ENCODE results near the gene PPP1R36.
A peak's percentile ranks its signal among the peaks of the same experiment; 100 is the strongest.
"Not testable (repeated sequence)": the region's sequence is repeated elsewhere in the genome, so short reads cannot be mapped to it uniquely, and the experiment has no call there.

PPP1R36 gene

DNA sequence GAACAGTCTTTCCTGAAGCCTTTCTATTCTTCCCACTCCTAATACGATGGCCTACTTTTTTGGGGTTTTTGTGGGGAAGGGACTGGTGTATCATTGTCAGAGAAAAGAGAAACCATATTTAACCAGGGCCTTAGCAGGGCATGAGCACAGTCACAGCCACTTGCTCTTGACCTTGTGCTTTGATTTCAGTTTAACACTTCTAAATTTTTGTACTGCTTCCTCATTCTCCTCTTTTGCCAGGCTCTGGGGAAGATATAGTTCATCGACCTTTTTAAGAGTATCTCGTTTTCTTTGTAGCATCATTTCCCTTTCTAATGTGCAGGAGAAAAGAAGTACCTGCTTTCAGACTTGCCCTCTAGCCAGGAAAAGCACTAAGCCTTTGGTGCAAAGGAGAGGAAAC, 43.0 kb upstream of the PPP1R36 start:
- Histone ChIP-seq H3K4me1 (ENCODE audit: control insufficient read depth, insufficient read depth, low read length, poor library complexity, severe bottlenecking) (peaks cover 35% of the 10 kb centered on the region), H3K4me3 (ENCODE audit: extremely low read depth, insufficient read depth, low read length, poor library complexity, severe bottlenecking) (peak overlapping the region; percentile 84), H3K9me3 (ENCODE audit: control insufficient read depth, low read length) (no peaks in the 10 kb centered on the region), H3K27ac (ENCODE audit: low read depth, low read length, severe bottlenecking) (no peak overlapping the region), H3K36me3 (ENCODE audit: control insufficient read depth, insufficient read depth, low read length) (peaks cover 5% of the 10 kb centered on the region)
- WGBS, 2 experiments (ENCODE audit: insufficient coverage in 2 of 2): no CpG with 5 or more reads among the region's 3 CpGs

DNA sequence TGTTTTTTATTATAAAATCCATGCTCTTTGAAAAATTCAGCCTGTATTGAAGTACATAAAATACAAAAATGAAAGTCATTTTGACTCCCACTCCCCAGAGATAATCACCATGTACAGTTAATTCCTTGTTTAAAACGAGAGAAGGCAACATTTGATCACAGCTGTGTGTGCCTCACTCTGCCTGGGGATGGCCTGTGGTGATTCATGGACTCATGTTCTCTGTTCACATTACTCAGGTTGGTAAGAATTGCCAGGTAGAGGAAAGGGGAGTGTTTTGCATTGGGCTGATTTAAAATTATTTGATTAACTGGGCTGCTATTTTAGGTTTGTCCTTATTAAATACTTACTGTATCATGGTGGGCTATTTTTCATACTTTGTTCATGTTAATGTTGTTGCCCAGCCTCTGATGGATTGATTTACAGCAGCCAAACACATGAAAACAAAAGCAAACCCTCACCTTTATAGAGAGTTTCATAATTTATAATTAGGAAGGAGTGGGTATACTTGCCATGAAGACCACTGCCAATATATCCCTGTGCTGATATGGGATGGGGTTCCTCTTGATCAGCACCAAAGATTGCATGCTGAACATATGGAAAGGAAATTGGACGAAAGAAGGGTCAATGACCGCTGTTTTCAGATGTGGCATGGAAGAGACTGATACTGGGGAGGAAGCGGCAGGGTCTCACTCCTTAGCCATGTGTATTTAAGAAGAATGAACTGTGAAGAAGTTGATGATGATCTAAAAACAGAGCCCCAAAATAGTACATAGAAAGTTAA, 42.2 kb upstream of the PPP1R36 start:
- Histone ChIP-seq H3K4me1 (ENCODE audit: control insufficient read depth, insufficient read depth, low read length, poor library complexity, severe bottlenecking) (peaks cover 28% of the 10 kb centered on the region), H3K4me3 (ENCODE audit: extremely low read depth, insufficient read depth, low read length, poor library complexity, severe bottlenecking) (no peak overlapping the region), H3K27ac (ENCODE audit: low read depth, low read length, severe bottlenecking) (no peak overlapping the region), H3K9me3 (ENCODE audit: control insufficient read depth, low read length) (no peaks in the 10 kb centered on the region), H3K36me3 (ENCODE audit: control insufficient read depth, insufficient read depth, low read length) (peaks cover 7% of the 10 kb centered on the region)
- WGBS, 2 experiments (ENCODE audit: insufficient coverage in 2 of 2): 94% methylated on average over 3 of the region's 4 CpGs; no CpG with 5 or more reads in 1 of the 2 experiments

DNA sequence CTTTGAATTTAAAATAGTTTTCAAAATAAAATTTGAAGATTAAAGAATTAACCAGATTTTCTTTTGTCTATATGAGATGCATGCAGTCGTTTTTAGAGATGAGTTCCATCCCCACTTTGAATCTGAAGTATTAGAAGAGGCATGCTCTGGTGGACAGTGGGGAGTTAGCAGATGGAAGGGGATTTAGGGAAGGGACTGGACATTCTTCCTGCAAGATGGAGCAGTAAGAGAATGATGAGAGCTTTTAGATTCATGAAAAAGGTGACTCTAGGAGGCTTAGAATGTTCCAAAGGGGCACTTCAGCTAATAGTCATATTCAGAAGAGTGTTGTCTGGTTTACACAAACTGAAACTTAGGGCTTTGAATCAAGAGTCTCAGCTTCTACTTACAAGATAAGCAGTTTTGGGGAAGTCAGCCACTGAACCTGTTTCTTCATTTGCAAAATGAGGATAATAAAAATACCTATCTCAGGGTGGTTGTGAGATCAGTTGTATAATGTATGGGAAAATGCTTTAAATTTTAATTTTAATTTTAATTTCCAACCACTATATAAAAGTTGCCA, 41.5 kb upstream of the PPP1R36 start:
- WGBS, 2 experiments (ENCODE audit: insufficient coverage in 2 of 2): 75 to 83% methylated on average over 1 of the region's 1 CpG
- no peak overlapping the region for H3K4me3 ChIP-seq (ENCODE audit: extremely low read depth, insufficient read depth, low read length, poor library complexity, severe bottlenecking)
- H3K27ac ChIP-seq (ENCODE audit: low read depth, low read length, severe bottlenecking): no peak overlapping the region
- H3K9me3 ChIP-seq (ENCODE audit: control insufficient read depth, low read length): no peaks in the 10 kb centered on the region
- H3K4me1 ChIP-seq (ENCODE audit: control insufficient read depth, insufficient read depth, low read length, poor library complexity, severe bottlenecking): peaks cover 27% of the 10 kb centered on the region
- peaks cover 7% of the 10 kb centered on the region for H3K36me3 ChIP-seq (ENCODE audit: control insufficient read depth, insufficient read depth, low read length)

DNA sequence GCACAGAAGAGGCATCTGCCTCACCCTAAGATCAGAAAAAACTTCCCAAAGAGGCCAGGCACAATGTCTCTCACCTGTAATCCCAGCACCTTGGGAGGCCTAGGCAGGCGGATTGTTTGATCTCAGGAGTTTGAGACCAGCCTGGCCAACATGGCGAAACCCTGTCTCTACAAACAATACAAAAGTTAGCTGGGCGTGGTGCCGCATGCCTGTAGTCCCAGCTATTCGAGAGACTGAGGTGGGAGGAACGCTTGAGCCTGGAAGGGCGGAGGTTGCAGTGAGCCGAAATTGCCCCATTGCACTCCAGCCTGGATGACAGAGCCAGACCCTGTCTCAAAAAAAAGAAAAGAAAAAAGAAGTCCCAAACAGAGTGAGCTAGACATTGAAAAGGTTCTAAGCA, 40.7 kb upstream of the PPP1R36 start:
- Histone ChIP-seq H3K4me3 (ENCODE audit: extremely low read depth, insufficient read depth, low read length, poor library complexity, severe bottlenecking) (no peak overlapping the region), H3K27ac (ENCODE audit: low read depth, low read length, severe bottlenecking) (no peak overlapping the region), H3K36me3 (ENCODE audit: control insufficient read depth, insufficient read depth, low read length) (peaks cover 10% of the 10 kb centered on the region), H3K4me1 (ENCODE audit: control insufficient read depth, insufficient read depth, low read length, poor library complexity, severe bottlenecking) (peaks cover 27% of the 10 kb centered on the region), H3K9me3 (ENCODE audit: control insufficient read depth, low read length) (no peaks in the 10 kb centered on the region)
- WGBS, 2 experiments (ENCODE audit: insufficient coverage in 2 of 2): 69 to 90% methylated on average over 6 to 8 of the region's 8 CpGs

DNA sequence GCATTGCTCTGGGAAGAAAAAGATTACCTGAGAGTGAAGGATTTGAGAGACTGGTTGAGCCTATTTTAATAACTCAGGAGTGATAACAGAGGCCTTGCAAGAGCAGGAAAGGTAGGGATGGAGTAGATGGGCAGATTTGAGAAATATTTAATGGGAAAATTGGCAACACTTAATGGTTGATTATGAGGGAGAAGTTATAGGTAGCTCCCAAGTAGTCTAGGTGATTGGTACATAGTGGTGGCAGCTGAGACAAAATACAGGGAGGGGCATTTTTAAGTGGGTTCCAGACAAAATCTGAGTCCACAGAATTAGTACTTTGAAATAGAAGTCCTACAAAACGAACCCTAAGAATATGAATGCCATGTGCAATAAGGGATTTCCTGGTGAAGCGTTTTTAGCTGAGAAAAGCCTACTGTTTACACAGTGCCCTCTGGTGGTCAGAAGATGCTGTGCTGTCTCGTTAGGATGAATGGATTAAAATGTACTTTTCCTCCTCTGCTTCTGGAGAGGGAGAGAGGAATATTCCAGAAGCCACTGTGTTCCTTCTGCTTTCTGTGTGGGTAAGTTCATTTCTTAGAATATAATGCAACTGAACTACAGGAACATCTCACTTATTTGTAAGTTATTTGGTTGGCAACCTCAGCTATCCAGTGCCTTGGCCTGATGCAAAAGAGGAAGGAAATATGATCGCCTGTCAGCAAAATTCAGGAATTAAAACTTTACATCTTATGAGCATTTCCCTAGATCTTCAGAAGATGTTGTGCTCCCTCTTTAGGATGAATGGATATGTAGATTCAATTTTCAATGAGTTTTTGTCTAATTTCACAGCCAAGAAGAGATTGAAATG, 38.7 kb upstream of the PPP1R36 start:
- H3K4me1 ChIP-seq (ENCODE audit: control insufficient read depth, insufficient read depth, low read length, poor library complexity, severe bottlenecking): peaks cover 27% of the 10 kb centered on the region

DNA sequence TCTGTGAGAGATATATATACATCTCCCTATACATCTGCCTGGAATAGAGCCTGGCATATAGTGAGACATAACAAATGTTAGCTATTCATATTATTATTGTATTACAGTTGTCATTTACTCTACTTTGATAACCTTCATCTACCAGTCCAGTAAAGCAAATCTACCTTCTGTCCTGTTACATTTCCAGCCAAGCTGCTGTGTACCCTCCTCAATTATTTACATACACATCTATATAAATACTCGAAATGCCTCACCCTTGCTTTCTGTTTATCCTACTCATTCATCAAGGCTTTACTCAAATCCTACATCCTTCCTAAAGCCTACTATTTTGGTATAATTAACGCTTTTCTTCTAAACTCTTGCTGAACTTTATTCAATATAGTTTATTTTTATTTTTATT, 36.5 kb upstream of the PPP1R36 start:
- no peaks in the 10 kb centered on the region for H3K9me3 ChIP-seq (ENCODE audit: control insufficient read depth, low read length)
- no peak overlapping the region for H3K27ac ChIP-seq (ENCODE audit: low read depth, low read length, severe bottlenecking)
- H3K4me3 ChIP-seq (ENCODE audit: extremely low read depth, insufficient read depth, low read length, poor library complexity, severe bottlenecking): no peak overlapping the region
- 90 to 100% methylated on average over 1 of the region's 2 CpGs for WGBS, 2 experiments (ENCODE audit: insufficient coverage in 2 of 2)
- peaks cover 10% of the 10 kb centered on the region for H3K36me3 ChIP-seq (ENCODE audit: control insufficient read depth, insufficient read depth, low read length)
- peaks cover 11% of the 10 kb centered on the region for H3K4me1 ChIP-seq (ENCODE audit: control insufficient read depth, insufficient read depth, low read length, poor library complexity, severe bottlenecking)

More for the DNA sequence above, 38.7 kb upstream of the PPP1R36 start:
- no peak overlapping the region for H3K4me3 ChIP-seq (ENCODE audit: extremely low read depth, insufficient read depth, low read length, poor library complexity, severe bottlenecking)
- 0% methylated on average over 2 of the region's 4 CpGs; no CpG with 5 or more reads in 1 of the 2 experiments for WGBS, 2 experiments (ENCODE audit: insufficient coverage in 2 of 2)
- H3K36me3 ChIP-seq (ENCODE audit: control insufficient read depth, insufficient read depth, low read length): peaks cover 10% of the 10 kb centered on the region
- H3K9me3 ChIP-seq (ENCODE audit: control insufficient read depth, low read length): no peaks in the 10 kb centered on the region
- no peak overlapping the region for H3K27ac ChIP-seq (ENCODE audit: low read depth, low read length, severe bottlenecking)

DNA sequence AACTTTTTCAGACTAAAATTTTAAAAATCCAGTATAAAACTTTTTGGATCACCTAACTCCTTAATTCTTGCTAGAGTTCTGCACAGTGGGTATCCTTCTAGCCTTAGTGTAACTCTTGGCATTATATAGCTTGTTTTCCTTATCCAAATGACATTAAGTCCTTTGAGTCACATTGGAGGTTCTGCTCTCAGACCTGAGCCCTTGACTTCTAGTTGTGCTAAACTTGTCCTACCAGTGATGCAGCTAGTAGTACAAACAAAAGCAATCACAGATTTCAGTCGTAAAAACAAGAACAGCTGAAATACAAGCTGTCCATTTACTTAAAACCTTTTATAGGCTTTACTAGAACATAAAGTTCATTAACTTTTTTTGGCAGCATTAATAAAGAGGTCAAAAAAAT, 34.7 kb upstream of the PPP1R36 start:
- H3K9me3 ChIP-seq (ENCODE audit: control insufficient read depth, low read length): no peaks in the 10 kb centered on the region
- no CpG with 5 or more reads among the region's 1 CpG for WGBS, 2 experiments (ENCODE audit: insufficient coverage in 2 of 2)
- H3K36me3 ChIP-seq (ENCODE audit: control insufficient read depth, insufficient read depth, low read length): peaks cover 10% of the 10 kb centered on the region
- H3K27ac ChIP-seq (ENCODE audit: low read depth, low read length, severe bottlenecking): no peak overlapping the region
- H3K4me1 ChIP-seq (ENCODE audit: control insufficient read depth, insufficient read depth, low read length, poor library complexity, severe bottlenecking): peaks cover 4% of the 10 kb centered on the region
- no peak overlapping the region for H3K4me3 ChIP-seq (ENCODE audit: extremely low read depth, insufficient read depth, low read length, poor library complexity, severe bottlenecking)

DNA sequence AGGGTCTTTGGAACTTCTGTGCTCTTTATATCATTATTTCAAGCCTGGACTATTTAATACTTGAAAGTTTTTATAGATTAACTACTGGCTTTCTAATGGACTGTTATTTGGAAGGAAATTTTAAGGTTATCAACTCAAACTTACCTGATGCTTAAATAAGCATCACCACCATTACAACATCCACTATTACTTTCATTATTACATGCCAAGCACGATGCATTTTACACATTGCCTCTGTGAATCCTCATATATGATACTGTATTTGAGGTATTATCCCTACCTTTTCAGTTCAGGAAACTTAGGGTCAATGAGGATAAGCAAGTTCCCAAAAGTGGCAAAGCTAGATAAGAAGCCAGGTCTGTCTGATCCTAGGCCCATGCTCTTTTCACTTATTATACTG, 32.8 kb upstream of the PPP1R36 start:
- H3K27ac ChIP-seq (ENCODE audit: low read depth, low read length, severe bottlenecking): no peak overlapping the region
- peaks cover 13% of the 10 kb centered on the region for H3K36me3 ChIP-seq (ENCODE audit: control insufficient read depth, insufficient read depth, low read length)
- H3K9me3 ChIP-seq (ENCODE audit: control insufficient read depth, low read length): no peaks in the 10 kb centered on the region
- H3K4me3 ChIP-seq (ENCODE audit: extremely low read depth, insufficient read depth, low read length, poor library complexity, severe bottlenecking): no peak overlapping the region
- H3K4me1 ChIP-seq (ENCODE audit: control insufficient read depth, insufficient read depth, low read length, poor library complexity, severe bottlenecking): no peaks in the 10 kb centered on the region
- WGBS, 2 experiments (ENCODE audit: insufficient coverage in 2 of 2): no CpG with 5 or more reads among the region's 1 CpG

DNA sequence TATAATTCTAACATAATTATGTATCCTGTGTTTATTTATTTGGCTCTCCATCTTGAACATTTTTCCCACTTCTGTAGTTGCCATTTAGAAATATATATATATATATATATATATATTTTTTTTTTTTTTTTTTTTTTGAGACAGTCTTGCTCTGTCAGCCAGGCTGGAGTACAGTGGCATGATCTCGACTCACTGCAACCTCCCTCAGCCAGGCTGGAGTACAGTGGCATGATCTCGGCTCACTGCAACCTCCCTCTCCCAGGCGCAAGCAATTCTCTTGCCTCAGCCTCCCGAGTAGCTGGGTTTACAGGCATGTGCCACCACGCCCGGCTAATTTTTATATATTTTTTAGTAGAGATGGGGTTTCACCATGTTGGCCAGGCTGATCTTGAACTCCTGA, 32.1 kb upstream of the PPP1R36 start:
- not testable (repeated sequence) for H3K27ac ChIP-seq (ENCODE audit: low read depth, low read length, severe bottlenecking); H3K4me1 ChIP-seq (ENCODE audit: control insufficient read depth, insufficient read depth, low read length, poor library complexity, severe bottlenecking); H3K9me3 ChIP-seq (ENCODE audit: control insufficient read depth, low read length); H3K4me3 ChIP-seq (ENCODE audit: extremely low read depth, insufficient read depth, low read length, poor library complexity, severe bottlenecking)
- WGBS, 2 experiments (ENCODE audit: insufficient coverage in 2 of 2): 95 to 100% methylated on average over 2 to 6 of the region's 6 CpGs
- peaks cover 20% of the 10 kb centered on the region for H3K36me3 ChIP-seq (ENCODE audit: control insufficient read depth, insufficient read depth, low read length)

DNA sequence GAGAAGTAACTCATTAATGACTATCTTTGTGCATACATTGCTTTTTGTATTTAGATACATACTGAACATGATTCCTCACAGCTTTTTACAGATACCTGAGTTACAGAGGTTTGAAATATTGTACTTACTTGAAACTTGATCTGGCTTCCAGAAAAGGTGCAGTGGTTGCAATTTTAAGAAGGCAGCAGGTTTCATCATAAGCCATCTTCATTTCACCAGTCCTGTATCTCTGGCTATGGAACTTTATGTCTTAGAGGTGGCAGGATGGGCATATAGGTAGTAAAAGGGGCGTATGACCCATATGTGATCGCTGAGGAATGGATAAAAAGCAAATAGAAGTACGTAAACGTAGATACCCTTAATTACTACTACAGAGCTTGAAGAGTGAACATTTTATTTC, 31.5 kb upstream of the PPP1R36 start:
- Histone ChIP-seq H3K9me3 (ENCODE audit: control insufficient read depth, low read length) (no peaks in the 10 kb centered on the region), H3K4me3 (ENCODE audit: extremely low read depth, insufficient read depth, low read length, poor library complexity, severe bottlenecking) (no peak overlapping the region), H3K27ac (ENCODE audit: low read depth, low read length, severe bottlenecking) (no peak overlapping the region), H3K36me3 (ENCODE audit: control insufficient read depth, insufficient read depth, low read length) (peaks cover 26% of the 10 kb centered on the region), H3K4me1 (ENCODE audit: control insufficient read depth, insufficient read depth, low read length, poor library complexity, severe bottlenecking) (no peaks in the 10 kb centered on the region)
- WGBS, 2 experiments (ENCODE audit: insufficient coverage in 2 of 2): 93% methylated on average over 3 of the region's 4 CpGs; no CpG with 5 or more reads in 1 of the 2 experiments
